WI38 (cell line): ENCODE results near the gene PMVK.

Source experiments
- H3K4me3 ChIP-seq: 2 replicates; pipeline ENCODE4 v1.5.1; 2011; ENCODE audit warnings: low read depth, mild to moderate bottlenecking, control low read depth, low read length
- CTCF ChIP-seq: IDR thresholded peaks from 2 replicates; pipeline ENCODE4 v1.5.1; 2012; ENCODE audit warnings: low read depth, mild to moderate bottlenecking, control low read depth, low read length

Gene PMVK

GRCh38 chr1:154926201-154926600 lies 10.3 kb downstream of the PMVK start:
- TF ChIP-seq CTCF: no peak
- no peak overlapping the region for H3K4me3 ChIP-seq

GRCh38 chr1:154925335-154926170 lies 11.0 kb downstream of the PMVK start:
- H3K4me3 ChIP-seq: no peak overlapping the region
- no peak for TF ChIP-seq CTCF

DNA sequence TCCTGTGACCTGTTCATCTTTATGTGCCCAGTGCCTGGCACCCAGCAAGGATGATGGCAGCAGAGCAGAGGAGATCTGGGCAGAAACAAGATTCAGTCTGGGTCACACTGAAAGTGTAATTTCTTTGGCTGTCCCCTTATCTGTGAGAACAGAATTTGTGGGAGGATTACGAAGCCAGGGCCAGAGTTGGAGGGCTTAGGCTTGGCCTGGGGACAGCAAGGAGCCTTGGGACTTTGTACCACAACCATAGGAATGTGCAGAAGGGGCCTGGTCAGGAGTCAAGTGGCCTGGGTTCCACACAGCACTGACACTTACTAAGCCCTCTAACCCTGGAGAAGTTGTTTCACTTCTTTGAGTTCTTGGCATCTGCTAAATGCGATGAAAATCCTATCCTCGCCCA lies 12.8 kb downstream of the PMVK start:
- TF ChIP-seq CTCF: no peak
- no peak overlapping the region for H3K4me3 ChIP-seq

DNA sequence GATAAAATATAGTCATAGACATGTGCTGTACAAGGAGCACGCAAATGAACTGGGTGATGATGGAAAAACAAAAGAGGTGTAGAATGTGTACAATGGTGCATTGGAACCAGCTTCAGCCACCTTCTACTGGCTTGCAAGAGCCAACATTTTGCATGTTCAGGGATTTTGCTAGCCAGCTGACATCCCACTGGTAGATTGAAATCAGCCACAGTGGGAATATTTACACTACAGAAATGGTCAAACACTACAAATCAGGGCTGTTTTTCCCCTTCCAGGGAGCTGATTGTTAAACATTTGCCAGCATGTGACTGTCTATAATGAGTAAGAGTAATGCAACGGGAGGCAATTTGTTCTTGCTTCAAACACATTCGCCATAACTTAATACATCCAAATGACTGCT lies 23.2 kb downstream of the PMVK start:
- no peak for TF ChIP-seq CTCF
- no peak overlapping the region for H3K4me3 ChIP-seq

GRCh38 chr1:154912755-154913154 lies 23.8 kb downstream of the PMVK start:
- no peak for TF ChIP-seq CTCF
- no peak overlapping the region for H3K4me3 ChIP-seq

GRCh38 chr1:154911691-154912550 lies 24.6 kb downstream of the PMVK start:
- no peak overlapping the region for H3K4me3 ChIP-seq
- TF ChIP-seq CTCF: no peak

- H3K4me3 ChIP-seq: no peak overlapping the region
- no peak for TF ChIP-seq CTCF
These were observed 25.7 kb downstream of the PMVK start for GRCh38 chr1:154910851-154911250.
